SK-N-SH treated with all-trans-retinoic acid at 6 μM for 48 hours (cell line): ENCODE results near the gene PLAAT1.

Experiments
- BACH2 ChIP-seq: fragments of 250-450 bp; sonication (Bioruptor Pico); IDR thresholded peaks from 2 replicates; pipeline ENCODE4 v1.9.0; 2021; ENCODE audit warnings: mild to moderate bottlenecking, borderline replicate concordance
- CREB5 ChIP-seq: fragments of 250-450 bp; sonication (Bioruptor Pico); IDR thresholded peaks from 2 replicates; pipeline ENCODE4 v1.5.1; 2020; ENCODE audit warnings: low read depth, mild to moderate bottlenecking, moderate library complexity
- TCF4 ChIP-seq: fragments of 250-450 bp; sonication (Bioruptor Pico); IDR thresholded peaks from 2 replicates; pipeline ENCODE4 v1.8.0; 2021; ENCODE audit warnings: mild to moderate bottlenecking, moderate library complexity, borderline replicate concordance
- ZNF70 ChIP-seq: fragments of 450-650 bp; formaldehyde crosslinking; IDR thresholded peaks from 2 replicates; pipeline ENCODE4 v1.5.0; 2020; ENCODE audit warnings: mild to moderate bottlenecking, moderate library complexity

GRCh38 chr3:193240850-193241706, at the start of gene PLAAT1:
- TF ChIP-seq ZNF70 (CRISPR knock-in tag) (no peak), TCF4 (CRISPR knock-in tag) (no peak), CREB5 (CRISPR knock-in tag) (no peak), BACH2 (CRISPR knock-in tag) (no peak)
